ENCODE data around the gene FLRT2.

The FLRT2 gene

DNA sequence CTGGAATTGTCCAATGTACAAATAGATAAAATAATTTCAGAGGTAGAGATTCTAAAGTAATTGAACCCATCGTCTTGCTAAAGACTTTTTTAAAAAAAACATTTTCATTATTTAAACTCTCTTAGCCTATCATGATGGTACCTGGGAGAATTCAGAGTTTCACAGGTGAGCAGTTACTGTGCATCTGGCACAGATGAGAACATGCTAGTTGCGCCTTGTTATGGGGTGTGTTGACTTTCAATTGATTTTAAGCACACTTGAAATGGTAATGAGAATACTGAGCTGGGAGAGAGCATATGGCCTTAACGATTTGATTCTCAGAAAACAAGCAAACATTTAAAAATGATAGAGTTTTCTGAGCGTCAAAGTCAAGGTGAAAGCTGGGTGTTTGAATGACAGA is 66.6 kb downstream of the FLRT2 start:
- no peak for DNase-seq (ENCODE audit: low spot score)

DNA sequence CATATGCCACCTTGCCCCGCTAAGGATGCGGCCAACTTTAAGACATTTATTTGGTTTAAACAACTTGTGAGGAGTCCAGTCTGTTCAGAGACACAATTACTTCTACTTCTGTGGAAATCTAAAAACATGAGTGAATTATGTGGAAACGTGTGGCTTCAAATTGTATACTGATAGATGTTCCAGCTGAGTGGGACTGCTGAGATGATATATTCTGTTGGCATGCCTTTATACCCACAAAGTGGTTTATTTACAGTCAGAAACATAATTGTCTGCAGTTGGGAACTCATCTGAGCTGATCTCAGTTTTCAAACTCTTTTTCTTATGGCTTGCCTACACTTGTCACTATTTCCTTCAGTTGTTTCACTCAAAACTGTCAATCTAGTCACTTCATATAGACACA is 67.8 kb downstream of the FLRT2 start:
- DNase-seq (ENCODE audit: low spot score) = no peak

DNA sequence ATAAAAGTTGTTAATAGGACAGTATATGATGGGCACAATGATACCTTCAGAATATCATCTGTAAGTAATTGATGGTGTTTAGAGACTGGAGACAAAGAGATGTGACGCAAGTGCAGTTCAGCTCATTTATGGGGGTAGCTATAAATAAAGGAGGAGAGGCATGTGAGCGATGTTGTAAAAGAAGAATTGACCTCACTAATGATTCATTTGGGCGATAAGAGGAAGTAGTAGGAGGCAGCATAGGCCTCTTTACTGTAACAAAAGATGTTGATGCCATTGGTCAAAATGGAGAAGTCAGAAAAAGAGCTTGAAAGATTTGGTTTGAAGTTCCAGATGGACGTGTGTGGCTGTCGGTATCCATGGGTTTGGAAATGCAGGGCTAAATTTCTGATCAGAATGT is 70.0 kb downstream of the FLRT2 start:
- no peak for DNase-seq (ENCODE audit: low spot score)

DNA sequence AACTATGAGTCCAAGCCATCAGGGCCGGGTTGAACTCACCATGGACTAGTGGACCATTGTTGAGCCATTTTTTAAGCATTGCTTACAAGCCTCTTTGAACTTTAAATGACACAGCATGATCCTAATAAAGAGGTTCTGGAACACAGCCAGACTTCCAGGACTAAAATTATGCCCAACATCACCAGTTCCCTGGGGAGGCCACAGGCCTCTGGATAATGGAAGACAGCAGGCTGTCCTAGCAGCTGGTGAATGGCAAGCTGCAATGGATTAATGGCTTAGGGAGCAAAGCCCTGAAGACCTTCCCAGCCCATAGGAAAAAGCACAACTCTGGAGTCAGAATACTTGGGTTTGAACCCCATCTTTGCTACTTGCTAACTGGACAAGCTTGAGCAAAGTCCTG is 71.3 kb downstream of the FLRT2 start:
- peak; percentile 81 for DNase-seq (ENCODE audit: low spot score)

DNA sequence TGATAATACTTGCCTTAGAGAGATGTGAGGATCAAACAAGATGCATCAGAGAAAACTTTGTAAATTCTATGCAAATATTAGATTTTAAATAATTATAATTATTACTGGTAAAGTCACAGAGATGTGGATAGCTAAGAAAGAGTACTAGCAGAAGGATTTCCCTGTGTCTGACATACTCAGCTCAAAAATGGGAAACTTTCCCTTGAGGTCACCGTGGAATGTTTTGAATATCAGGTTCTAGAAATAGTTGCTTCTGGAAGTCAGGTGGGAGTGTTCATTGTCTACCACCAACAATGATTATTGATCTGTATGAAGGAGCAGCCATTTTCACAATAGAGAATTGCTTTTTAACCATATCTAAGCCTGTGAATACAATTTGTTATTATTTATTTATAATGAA is 71.7 kb downstream of the FLRT2 start:
- DNase-seq (ENCODE audit: low spot score) = no peak

DNA sequence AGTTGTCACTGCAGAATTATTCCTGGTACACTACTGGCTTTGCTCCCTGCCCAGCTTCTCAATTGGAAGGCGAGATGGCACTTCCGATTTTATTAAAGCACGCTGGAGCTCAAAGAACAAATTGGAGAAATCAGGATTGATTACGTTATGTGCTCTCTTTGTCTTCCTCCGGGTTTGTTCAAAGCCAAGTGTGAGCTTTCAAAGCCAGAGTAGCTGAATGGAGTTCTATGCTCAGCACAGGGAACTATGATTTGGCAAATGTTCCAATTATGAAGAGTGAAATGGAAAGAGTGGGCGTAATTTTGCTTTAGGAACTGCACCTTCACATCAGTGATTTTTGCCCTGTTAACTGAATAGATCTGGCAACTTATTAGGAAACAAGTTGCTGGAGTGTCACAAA is 72.4 kb downstream of the FLRT2 start:
- DNase-seq (ENCODE audit: low spot score) = no peak

DNA sequence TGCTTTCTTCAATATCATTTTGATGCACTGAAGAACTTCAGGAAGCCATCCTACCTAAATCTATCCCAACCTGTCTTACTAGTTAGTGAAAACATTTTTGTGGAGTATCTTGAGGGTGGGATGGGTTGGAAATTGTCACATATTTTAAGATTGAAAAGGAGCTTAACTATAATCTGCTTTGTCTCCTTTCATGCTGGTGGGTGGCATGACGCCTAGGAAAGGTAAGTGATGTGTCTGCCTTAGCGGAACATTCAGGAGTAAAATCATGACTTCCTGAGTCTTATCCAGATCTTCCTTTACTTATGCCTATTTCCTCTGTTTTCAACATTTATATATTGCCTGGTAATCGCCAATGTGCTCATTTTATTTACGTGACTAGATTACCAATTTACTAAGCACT is 74.1 kb downstream of the FLRT2 start:
- no peak for DNase-seq (ENCODE audit: low spot score)

DNA sequence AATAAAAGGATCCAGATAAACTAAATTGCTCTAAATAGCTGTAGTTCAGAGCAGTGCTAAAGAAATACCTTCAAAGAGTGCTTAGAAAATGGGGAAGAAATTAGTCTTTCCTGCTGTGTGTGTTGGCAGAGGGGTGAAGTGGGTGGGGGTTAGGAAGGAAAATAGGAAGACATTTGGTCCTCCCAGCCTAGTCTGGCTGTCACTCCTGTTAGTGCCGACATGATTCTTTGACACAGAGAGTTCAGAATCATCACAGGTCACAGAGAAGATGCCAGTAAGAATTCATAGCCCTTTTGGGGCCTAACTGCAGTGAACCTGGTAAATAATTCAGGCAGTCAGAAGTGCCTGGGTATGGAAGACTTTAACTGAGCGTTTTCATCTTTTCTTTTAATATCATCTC is 74.8 kb downstream of the FLRT2 start:
- no peak for DNase-seq (ENCODE audit: low spot score)

DNA sequence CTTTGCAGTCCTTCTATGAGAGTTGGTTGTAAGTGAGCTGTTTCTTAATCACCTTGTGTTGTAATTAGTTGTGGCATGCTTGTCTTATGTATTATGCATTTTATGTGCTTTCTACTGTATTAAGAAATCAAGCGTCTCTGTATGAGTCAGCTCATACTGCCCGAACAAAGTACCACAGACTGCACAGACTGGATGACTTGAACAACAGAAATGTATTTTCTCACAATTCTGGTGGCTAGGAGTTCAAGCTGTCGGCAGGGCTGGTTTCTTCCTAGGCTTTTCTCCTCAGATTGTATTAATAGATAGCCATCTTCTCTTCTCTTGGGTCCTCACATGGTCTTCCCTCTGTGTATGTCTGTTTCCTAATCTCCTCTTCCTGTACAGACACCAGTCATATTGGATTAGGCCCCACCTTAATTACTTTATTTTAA is 77.7 kb downstream of the FLRT2 start:
- DNase-seq (ENCODE audit: low spot score) = no peak

DNA sequence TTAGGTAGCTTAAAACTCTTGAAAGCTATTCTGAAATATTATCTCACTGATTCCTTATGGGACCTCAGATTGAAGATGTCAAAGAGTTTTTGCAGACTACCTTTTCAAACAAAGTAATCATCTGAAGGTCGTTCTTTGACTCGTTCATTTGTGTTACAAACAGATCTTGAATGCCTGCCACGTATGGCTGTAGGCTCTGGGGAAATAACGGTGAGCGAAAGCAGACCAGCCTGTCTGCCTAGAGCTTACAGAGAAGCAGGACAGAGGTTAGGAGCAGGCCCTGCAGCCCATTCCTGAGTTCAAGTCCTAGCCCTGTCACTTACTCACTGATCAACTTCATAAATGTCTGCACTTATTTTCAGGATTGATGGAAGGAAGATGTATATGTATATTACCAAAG is 83.6 kb downstream of the FLRT2 start:
- DNase-seq (ENCODE audit: low spot score) = no peak

DNA sequence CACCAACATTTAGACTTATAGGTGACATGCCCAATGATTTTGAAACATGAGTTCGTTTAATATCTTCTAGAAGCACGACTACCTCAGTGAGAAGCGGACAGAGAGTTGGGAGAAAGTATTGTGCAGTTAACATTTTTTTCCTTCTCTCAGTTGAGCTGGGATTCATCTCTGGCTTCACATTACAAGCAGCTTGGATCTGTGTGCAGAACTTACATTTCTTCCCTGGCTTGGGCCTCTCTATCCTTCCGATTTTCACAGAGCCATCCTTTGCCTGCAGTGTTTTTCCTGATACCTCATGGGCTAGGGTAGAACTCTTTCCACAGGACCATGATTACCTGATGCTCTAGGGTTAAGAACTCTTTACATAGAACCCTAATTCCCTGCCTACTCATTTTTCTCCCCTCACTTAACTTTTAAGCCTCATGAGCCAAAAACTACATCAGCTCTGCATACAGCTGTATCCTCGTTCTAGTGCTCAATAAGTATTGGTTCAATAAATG is 86.5 kb downstream of the FLRT2 start:
- no peak for DNase-seq (ENCODE audit: low spot score)

DNA sequence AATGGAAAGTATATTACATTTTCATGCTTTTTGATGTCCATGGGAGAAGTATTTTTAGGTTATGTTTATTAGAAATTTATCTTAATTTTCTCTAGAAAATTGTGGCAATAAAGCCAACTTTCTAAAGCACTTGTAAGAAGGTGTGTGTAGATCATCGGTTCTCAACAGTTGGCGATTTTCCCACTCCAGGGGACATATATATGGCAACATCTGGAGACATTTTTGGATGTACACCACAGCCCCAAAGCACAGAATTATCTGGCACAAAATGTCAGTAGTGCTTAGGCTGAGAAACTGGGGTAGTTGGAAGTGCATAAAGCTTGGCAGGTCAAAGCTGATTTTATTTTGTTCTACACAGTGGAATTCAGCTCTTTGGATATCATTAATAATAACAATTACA is 86.9 kb downstream of the FLRT2 start:
- DNase-seq (ENCODE audit: low spot score) = no peak

DNA sequence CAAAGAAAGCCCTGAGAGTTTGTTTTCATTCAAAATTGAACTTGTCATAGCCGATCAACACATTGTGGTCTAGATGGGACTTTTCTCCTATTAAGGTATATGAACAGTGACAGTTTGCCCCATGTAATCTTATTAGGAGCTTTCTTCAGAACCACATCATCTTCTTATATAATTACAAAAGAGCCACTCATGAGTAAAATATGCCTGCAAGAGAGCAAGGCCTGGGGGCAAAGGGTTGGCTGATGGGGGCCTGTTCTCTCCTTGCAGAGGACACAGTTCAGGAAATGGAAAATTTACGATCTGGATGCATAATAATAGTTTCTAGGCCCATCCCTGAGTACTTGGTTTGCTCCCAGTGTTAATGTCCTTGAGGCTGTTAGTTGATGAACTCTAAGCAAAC is 87.8 kb downstream of the FLRT2 start:
- no peak for DNase-seq (ENCODE audit: low spot score)

DNA sequence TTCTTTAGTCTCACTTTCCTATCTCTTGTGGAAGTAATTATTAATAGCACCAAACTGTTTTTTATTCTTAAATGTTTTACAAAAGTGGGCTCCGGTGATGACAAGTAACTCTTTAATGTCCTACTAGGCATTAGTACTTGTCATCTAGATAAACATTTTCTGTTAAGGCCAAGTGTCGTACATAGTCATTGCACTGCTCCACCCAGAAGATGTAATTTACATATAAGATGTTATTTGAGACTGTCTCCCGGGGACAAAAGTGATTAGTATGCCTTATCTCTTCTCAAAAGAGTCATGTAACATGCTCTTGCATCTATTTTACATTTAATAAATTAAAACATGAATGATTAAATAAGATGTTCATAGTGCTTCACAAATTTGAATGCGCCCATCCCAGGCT is 88.4 kb downstream of the FLRT2 start:
- no peak for DNase-seq (ENCODE audit: low spot score)

DNA sequence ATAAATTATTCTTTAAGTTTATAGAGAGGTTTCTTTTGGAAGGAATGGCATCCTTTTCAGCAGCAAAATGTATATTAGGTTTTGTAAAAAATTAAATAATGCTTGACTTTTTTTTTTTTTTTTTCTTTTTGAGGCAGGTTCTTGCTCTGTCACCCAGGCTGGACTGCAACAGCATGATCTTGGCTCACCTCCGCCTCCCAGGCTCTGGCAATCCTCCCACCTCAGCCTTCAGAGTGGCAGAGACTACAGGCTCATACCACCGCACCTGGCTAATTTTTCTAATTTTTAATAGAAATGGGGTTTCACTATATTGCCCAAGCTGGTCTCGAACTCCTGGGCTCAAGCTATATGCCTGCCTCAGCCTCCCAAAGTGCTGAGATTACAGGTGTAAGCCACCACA is 89.0 kb downstream of the FLRT2 start:
- DNase-seq (ENCODE audit: low spot score) = no peak

DNA sequence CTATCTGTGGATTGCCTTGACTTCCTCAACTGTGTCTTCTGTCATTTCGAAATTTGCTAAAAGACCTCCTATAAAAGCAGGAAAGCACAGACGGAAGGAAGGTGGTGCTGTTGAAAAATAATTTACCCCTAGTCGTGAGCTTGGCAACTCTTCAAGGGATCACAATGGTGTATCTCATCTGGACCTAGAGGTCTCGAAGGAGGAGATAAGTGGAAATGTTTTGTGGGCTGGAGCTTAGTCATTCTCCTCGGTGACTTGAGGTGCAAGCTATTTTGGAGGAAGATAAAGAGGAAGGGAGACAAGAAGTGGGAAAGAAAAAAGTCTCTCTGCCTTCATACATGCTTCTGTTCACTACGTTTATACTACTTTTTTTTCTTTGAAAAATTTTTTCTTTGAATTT is 89.9 kb downstream of the FLRT2 start:
- DNase-seq (ENCODE audit: low spot score) = no peak

DNA sequence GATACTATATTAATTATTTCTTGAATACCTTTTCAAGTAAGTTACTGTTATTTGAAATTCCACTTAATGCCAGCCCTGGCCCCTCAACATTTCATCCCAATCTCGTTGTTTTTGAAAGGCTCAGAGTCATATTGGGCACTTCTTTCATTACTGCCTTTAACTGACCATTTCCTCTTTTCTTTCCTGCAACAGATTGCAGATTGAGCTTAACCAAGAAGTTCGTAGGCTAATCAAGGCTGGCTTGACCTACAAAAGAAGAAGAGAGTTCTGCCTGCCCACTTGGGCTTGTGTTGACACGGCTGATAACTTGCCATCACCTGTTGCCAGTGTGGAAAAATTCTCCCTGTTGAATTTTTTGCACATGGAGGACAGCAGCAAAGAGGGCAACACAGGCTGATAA is 91.0 kb downstream of the FLRT2 start:
- DNase-seq (ENCODE audit: low spot score) = no peak

DNA sequence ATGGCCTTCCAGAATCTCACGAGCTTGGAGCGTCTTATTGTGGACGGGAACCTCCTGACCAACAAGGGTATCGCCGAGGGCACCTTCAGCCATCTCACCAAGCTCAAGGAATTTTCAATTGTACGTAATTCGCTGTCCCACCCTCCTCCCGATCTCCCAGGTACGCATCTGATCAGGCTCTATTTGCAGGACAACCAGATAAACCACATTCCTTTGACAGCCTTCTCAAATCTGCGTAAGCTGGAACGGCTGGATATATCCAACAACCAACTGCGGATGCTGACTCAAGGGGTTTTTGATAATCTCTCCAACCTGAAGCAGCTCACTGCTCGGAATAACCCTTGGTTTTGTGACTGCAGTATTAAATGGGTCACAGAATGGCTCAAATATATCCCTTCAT is 92.2 kb downstream of the FLRT2 start:
- DNase-seq (ENCODE audit: low spot score) = no peak

DNA sequence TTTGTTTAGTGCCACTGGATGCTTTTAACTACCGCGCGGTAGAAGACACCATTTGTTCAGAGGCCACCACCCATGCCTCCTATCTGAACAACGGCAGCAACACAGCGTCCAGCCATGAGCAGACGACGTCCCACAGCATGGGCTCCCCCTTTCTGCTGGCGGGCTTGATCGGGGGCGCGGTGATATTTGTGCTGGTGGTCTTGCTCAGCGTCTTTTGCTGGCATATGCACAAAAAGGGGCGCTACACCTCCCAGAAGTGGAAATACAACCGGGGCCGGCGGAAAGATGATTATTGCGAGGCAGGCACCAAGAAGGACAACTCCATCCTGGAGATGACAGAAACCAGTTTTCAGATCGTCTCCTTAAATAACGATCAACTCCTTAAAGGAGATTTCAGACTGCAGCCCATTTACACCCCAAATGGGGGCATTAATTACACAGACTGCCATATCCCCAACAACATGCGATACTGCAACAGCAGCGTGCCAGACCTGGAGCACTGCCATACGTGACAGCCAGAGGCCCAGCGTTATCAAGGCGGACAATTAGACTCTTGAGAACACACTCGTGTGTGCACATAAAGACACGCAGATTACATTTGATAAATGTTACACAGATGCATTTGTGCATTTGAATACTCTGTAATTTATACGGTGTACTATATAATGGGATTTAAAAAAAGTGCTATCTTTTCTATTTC is 93.2 kb downstream of the FLRT2 start:
- no peak for DNase-seq (ENCODE audit: low spot score)

DNA sequence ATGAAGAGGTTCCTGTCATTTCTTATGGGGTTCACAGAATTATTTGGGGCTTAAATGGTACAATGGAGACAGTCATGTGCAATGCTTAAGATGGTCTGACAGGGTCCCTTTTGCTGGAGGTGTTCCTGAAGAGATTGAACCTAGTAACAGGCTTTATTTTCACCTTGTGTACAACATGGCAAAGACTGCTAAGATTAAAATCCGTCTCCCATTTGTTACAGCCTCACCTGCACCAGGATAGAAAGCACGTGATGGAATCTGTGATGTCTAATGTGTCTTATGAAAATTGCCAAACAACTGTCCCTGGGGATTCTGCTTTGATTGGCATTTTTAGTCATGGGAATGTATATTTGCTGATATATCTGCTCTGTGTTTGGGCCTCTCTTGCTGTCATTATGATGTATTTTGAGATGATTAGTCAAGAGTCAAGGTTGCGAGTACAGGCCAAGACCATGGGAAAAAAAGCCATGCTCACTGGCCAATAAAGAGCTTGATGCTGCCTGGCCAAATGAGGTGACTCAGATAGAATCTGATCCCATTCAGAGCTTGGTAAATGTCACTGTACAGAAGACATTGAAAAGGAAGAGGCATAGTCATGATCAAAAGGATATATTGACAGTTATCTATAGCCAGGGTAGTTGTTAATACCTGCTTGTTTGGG is 96.1 kb downstream of the FLRT2 start:
- DNase-seq (ENCODE audit: low spot score) = no peak

DNA sequence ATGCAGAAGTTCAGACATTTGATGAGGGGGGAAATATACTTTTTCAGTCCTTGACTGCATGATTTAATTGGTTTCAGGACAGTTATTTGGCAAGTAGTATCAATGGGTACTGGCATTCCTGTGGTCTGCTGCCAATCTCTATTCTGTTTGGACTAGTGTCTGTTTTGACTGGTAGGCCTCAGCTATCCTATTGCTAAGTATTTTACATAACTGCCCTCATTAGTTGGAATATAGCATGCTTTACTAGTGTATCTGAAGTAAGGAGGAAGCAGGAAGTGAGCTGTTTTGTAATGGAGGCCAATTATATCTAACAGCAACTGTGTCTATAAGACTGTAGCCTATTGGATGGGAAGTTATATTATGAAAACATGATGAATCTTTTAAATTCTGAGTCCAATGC is 104.3 kb downstream of the FLRT2 start:
- DNase-seq (ENCODE audit: low spot score) = no peak

DNA sequence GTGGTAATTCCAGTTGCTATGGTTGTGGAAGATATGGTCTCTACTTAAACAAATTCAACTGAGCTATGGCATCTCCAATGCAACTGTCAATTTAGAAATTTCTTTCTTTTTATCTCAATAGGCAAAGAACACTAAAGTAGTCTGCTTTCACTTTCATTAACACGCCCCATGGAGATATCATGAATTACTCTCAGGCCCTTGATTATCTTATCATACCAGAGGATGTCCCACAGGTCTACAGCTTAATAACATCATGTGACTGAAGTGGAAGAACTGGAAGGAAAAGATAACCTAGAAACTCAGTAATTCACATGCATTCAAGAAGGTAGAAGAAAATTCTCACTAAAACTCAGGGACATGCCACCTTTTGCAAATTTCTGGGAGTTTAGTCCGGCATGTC is 114.3 kb downstream of the FLRT2 start:
- no peak for DNase-seq (ENCODE audit: low spot score)

DNA sequence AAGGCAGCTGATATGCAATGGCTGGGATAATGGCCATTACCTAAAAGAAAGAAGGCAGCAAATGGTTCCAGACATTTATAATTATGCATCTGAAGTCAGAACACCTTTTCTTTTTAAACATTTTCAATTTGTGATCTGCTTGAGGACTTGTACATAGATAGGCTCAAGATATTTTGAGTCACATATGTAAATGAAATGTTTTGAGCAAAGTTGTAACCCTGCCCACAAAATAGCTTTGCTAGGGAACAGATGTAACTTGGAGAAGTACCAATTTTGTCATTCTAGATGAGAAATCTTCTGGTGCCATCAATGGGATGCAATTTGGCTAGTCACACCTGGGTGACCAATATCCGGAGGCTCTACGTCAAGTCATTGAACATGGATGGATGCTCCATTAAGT is 123.1 kb downstream of the FLRT2 start:
- no peak for DNase-seq (ENCODE audit: low spot score)

All from D341Med (cell line).